HG03103 (cell line): Measurements from ENCODE around the gene SOX1.

Source experiments
- ATAC-seq: cut with Tn5 transposase; IDR thresholded peaks from one replicate; pipeline ENCODE4 v1.9.1; 2021; ENCODE audit warnings: low read depth; ENCODE audit not compliant: unreplicated experiment

Gene SOX1

DNA sequence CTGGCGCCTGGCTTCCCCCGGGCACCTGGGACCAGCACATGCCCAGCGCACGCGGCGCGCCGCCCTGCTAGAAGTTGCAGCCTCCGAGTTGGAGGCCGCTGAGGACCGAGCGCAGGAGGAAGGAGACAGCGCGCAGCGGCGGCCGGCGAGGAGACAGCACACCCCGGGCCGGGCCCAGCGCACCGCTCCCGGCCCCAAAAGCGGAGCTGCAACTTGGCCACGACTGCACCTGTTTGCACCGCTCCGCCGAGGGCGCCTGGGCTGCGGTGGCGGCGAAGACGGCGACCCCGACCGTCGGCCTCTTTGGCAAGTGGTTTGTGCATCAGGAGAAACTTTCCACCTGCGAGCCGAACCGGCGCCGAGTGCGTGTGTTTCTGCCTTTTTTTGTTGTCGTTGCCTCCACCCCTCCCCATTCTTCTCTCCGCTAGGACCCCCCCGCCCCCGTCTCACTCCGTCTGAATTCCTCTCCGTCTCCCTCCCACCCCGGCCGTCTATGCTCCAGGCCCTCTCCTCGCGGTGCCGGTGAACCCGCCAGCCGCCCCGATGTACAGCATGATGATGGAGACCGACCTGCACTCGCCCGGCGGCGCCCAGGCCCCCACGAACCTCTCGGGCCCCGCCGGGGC is at the start of gene SOX1:
TSS of gene SOX1 (plus strand) at position 34 of the 626 bp plus-strand sequence. CDS start at position 544, 510 bp downstream.
- ATAC-seq: no peak

DNA sequence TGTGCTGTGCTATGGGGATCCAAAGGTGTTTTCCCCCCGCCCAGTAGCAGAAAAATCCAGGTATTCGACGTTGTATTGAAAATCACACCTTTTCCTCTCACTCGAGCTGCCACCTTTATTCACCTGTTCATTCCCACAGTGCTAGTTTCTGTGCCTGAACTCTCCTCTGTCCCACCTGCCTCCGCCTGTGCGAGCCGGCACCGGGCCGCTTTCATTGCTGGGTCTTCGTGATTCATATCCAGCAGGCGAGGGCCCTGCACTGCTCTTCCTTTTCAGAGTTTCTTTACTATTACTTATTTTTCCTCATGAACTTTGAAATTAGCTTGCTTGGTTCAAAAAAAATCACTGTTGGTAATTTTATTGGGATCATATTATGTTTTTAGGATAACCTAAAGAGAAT is 42.4 kb upstream of the SOX1 start:
- ATAC-seq: no peak

DNA sequence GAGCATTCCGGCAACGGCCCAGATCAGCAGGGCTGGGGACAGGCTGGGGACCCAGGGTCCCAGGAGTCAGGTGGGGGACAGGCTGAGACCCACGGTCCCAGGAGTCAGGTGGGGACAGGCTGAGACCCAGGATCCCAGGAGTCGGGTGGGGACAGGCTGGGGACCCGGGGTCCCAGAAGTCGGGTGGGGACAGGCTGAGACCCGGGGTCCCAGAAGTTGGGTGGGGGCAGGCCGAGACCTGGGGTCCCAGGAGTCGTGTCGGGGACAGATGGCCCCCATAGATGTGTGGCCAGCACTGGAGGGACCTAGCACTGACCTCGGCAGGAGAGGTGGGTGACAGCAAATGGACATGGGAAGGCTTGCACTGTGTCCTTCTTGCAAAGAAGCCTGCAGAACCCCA is 39.7 kb upstream of the SOX1 start:
- no peak for ATAC-seq

DNA sequence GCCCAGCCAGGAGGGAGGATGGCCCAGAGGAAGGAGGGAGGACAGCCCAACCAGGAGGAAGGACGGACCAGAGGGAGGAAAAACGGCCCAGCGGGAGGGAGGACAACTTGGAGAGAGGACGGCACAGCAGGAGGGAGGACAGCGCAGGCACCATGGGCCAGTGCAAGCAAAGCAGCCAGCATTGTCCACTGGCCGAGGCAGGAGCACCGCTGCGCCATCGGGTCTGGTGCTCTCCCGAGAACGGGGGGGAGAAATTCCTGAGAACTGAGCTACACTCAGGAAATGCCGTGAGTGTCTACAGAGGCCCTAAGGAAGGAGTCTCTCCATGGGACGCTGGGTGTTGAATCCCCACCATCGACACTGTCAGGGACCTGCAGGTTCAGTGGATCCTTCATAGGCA is 38.5 kb upstream of the SOX1 start:
- no peak for ATAC-seq

GRCh38 chr13:112029143-112029542 is 37.8 kb upstream of the SOX1 start:
- no peak for ATAC-seq

- no peak for ATAC-seq
Observed at GRCh38 chr13:112032186-112032993, 34.6 kb upstream of the SOX1 start.

GRCh38 chr13:112034231-112034630 is 32.7 kb upstream of the SOX1 start:
- no peak for ATAC-seq

GRCh38 chr13:112034846-112035245 is 32.1 kb upstream of the SOX1 start:
- ATAC-seq: no peak

- no peak for ATAC-seq
Observed at GRCh38 chr13:112042496-112042895, 24.5 kb upstream of the SOX1 start.

GRCh38 chr13:112052213-112052612 is 14.7 kb upstream of the SOX1 start:
- no peak for ATAC-seq

- ATAC-seq: no peak
Observed at GRCh38 chr13:112053167-112053743, 13.7 kb upstream of the SOX1 start.

- ATAC-seq: no peak
Observed at GRCh38 chr13:112053744-112054615, 13.0 kb upstream of the SOX1 start.

DNA sequence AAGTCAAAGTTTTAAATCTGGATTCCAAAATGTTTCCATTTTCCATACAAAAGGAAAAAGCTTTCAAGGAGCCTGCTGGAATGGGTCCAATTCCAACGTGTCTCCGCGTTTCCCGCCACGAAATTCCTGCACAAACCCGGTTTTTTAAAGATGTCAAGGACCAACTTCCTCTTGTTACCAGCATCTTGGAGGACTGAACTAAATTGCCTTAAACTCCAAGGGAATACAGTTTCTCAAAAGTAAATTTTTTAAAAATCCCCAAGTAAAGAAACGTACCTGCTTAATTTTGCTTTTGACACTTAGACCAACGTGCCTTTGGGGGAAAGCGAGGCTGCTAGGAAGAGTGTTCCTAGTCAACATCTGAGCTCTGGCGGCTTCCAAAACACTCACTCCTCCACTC is 12.3 kb upstream of the SOX1 start:
- ATAC-seq: no peak

DNA sequence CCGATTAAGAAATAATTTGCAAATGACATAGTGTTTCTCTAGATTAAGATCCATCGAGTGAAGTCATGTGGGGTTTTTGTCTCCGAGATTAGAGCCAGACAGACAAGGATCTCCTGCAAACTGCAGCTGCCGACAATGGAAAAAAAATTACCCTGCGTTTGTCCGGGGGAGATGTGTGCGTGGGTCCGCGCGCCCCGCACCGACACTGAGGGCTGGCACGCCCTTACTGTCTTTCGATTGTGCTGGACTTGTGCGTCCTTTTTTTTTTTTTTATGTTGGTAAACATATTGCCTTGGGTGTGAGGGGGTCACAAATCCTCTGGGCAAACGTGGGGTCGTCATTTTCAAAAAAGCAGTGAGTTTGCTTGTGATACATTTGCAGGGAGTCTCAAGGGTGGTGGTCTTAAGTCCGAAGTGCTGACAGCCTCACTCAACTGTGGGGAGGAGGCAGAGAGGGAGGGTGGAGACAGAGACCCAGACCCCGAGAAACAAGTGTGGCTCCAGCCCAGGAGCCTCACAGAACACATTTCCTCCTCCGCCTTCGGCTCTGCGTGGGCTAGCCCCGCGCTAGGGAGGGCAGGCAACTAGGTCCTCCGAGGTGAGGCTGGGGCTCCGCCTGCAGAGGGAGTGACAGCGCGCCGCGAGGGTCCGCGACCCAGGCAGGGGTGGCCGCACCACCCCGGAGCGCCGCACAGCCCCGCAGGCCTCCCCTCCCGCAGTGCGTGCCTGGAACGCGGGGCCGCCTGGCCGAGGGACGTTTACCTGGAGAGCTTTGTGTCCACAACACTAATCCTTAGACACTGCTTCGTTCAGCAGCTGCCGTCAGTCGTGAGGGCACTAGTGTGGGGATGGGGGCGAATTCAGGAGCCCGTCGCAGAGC is 11.7 kb upstream of the SOX1 start:
- no peak for ATAC-seq

GRCh38 chr13:112055915-112056269 is 11.1 kb upstream of the SOX1 start:
- ATAC-seq: no peak

DNA sequence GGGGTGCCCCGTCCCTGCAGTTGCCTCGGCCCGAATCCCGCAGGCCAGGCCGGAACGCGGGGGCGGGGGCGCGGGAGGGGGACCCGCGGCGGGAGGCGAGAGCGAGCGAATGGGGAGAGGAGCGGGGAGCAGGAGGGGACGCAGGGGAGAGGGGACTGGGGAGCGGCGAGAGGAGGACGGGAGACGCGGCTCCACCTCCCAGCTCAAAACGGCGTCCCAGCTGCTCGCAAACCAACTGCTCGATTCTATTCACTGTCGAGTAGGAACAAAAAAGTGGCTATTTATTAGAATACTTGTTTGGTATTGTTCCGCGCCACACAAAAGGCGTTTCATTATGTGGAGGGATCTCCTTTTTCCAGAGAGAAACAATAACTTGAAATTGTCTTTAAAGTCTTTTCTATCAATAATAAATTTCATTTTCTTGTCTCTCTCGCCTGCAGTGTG is 10.6 kb upstream of the SOX1 start:
- ATAC-seq: no peak

DNA sequence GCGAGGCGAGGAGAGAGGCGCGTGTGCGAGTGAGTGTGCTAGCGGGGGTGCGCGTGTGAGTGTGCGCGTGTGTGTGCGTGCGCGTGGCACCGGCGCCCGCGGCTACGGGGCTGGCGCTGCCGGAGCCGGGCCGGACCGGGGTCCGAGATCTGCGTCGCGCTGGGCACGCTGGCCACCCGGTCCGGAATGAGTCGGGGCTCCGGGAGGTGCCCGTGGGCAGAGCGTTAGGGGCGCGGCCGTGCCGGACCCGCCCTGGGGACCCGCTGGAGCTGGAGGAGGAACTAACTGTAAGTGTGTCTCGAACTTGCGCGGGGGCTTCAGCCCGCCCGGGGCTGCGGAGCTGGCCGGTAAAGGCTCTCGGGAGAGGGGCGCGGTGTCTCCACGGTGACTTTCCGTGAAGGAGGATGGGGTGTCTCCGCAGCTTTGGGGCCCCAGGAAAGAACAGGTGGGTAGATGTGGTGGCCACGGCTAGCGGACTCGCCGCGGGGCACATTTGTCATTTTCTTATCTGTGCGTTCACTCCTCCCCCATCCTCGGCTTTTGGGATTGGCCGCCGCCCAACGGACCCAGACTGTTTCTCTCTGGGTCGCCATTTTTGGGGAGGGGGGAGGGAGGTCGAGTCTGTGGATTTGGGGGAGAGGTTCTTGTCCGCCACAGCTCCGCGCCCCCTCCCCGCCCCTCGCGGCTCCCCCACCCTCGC is 10.1 kb upstream of the SOX1 start:
- ATAC-seq: no peak

DNA sequence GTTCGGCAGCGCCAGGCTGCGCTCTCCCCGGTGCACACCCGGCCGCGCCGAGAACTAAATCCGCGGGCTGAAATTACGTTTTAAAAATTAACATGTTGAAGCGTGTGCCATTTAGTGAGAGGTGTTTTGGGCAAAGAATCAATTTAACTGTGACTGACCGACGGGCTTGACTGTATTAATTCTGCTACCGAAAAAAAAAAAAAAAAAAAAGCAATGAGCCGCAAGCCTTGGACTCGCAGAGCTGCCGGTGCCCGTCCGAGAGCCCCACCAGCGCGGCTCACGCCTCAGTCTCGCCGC is 9.6 kb upstream of the SOX1 start:
- ATAC-seq: no peak

- no peak for ATAC-seq
Observed at GRCh38 chr13:112057736-112058518, 9.0 kb upstream of the SOX1 start.
